Tibial artery (tissue), 4 donors: Measurements from ENCODE around the gene ZNF20.

ENCODE experiments used
- DNase-seq, 2 donors: peaks; one replicate each; pipeline ENCODE4 v3.0.0-alpha.2; 2019
- H3K27ac ChIP-seq, 2 donors: fragments of 200-600 bp; sonication (generic) in 1 of 2; 1 replicate in 1 of 2; 2 replicates in 1 of 2; pipeline ENCODE4 v1.5.1; 2018 to 2019; ENCODE audit warnings: mild to moderate bottlenecking in 1 of 2
- H3K27me3 ChIP-seq, 2 donors: fragments of 200-600 bp; sonication (generic) in 1 of 2; one replicate each; pipeline versions ENCODE4 v1.5.1 to v1.6.0; 2016 to 2019
- H3K36me3 ChIP-seq, 3 donors: fragments of 200-600 bp; sonication (generic) in 2 of 3; one replicate each; pipeline ENCODE4 v1.5.1; 2016 to 2019; ENCODE audit warnings: mild to moderate bottlenecking in 2 of 3
- H3K4me1 ChIP-seq, 4 donors: fragments of 200-600 bp; sonication (generic) in 2 of 4; 1 replicate in 3 of 4; 2 replicates in 1 of 4; pipeline ENCODE4 v1.5.1; 2016 to 2019
- H3K4me3 ChIP-seq, 2 donors: fragments of 200-600 bp; sonication (generic) in 1 of 2; 1 replicate in 1 of 2; 2 replicates in 1 of 2; pipeline ENCODE4 v1.5.1; 2018 to 2019; ENCODE audit warnings: mild to moderate bottlenecking in 2 of 2
- H3K9me3 ChIP-seq, 3 donors: fragments of 200-600 bp; sonication (generic) in 1 of 3; one replicate each; pipeline ENCODE4 v1.5.1; 2016 to 2019
- CTCF ChIP-seq, 2 experiments: fragments of 200-600 bp in 1 of 2; fragments of 450-650 bp in 1 of 2; IDR thresholded peaks; one replicate each; pipeline ENCODE4 v1.5.1; 2017 to 2019; ENCODE audit warnings: antibody characterized with exemption in 2 of 2, mild to moderate bottlenecking in 1 of 2, moderate library complexity in 1 of 2
- intact Hi-C: fragments of 100-400 bp; cut with DNase I; formaldehyde crosslinking; loops from one replicate; pipeline ENCODE4 v1.15.0; 2023; ENCODE audit warnings: low total_unique reads

Gene ZNF20

GRCh38 chr19:12155324-12155860 lies 15.2 kb upstream of the ZNF20 start:
- peak overlapping the region; percentile 86 to 91 for H3K27ac ChIP-seq
- no peaks in the 10 kb centered on the region for H3K9me3 ChIP-seq
- H3K36me3 ChIP-seq = peaks cover 0 to 9% (median 0%) of the 10 kb centered on the region in 3 donors
- DNase-seq = no peak
- peaks cover 0 to 13% (median 5%) of the 10 kb centered on the region in 4 donors for H3K4me1 ChIP-seq
- intact Hi-C loops = no loop called here
- no peaks in the 10 kb centered on the region for H3K27me3 ChIP-seq
- H3K4me3 ChIP-seq = peak overlapping the region; percentile 85 to 87
- TF ChIP-seq CTCF (IDR thresholded peaks at IDR 0.05) = no peak

GRCh38 chr19:12145348-12145747 lies 5.2 kb upstream of the ZNF20 start:
- TF ChIP-seq CTCF (IDR thresholded peaks at IDR 0.05) = no peak
- H3K27me3 ChIP-seq = no peaks in the 10 kb centered on the region
- peaks cover 0 to 11% (median 6%) of the 10 kb centered on the region in 4 donors for H3K4me1 ChIP-seq
- peaks cover 18 to 39% (median 32%) of the 10 kb centered on the region in 3 donors for H3K36me3 ChIP-seq
- no peaks in the 10 kb centered on the region for H3K9me3 ChIP-seq
- no peak overlapping the region for H3K4me3 ChIP-seq
- no peak overlapping the region for H3K27ac ChIP-seq
- intact Hi-C loops = no loop called here
- no peak for DNase-seq

GRCh38 chr19:12141405-12141736 lies 1.2 kb upstream of the ZNF20 start:
- intact Hi-C loops = loop anchor here (2.0 to 5.0 kb wide), 3 partner anchors 79 to 344 kb away; partner anchors contain the start of genes ZNF491, ZNF763 and ZNF844

GRCh38 chr19:12140545-12141404 lies 625 bp upstream of the ZNF20 start:
- Histone ChIP-seq H3K4me3 (peak overlapping the region; percentile 65 to 87), H3K36me3 (peaks cover 17 to 34% (median 27%) of the 10 kb centered on the region in 3 donors), H3K4me1 (peaks cover 0 to 24% (median 15%) of the 10 kb centered on the region in 4 donors), H3K27ac (peak overlapping the region in 1 of 2 donors; percentile 90), H3K9me3 (peaks cover 0 to 4% (median 0%) of the 10 kb centered on the region in 3 donors), H3K27me3 (no peaks in the 10 kb centered on the region)
- DNase-seq = peak; percentile 84 to 89
- intact Hi-C loops = loop anchor here (2.0 to 5.0 kb wide), 3 partner anchors 78 to 343 kb away; partner anchors contain the start of genes ZNF491, ZNF763 and ZNF844
- peak; percentile 94 to 97 for TF ChIP-seq CTCF (IDR thresholded peaks at IDR 0.05)

More at GRCh38 chr19:12141405-12141736, 1.2 kb upstream of the ZNF20 start:
- TF ChIP-seq CTCF (IDR thresholded peaks at IDR 0.05) = no peak
- DNase-seq = no peak
- no peaks in the 10 kb centered on the region for H3K27me3 ChIP-seq
- no peak overlapping the region for H3K27ac ChIP-seq
- no peak overlapping the region for H3K4me3 ChIP-seq
- peaks cover 0 to 24% (median 15%) of the 10 kb centered on the region in 4 donors for H3K4me1 ChIP-seq
- H3K36me3 ChIP-seq = peaks cover 17 to 34% (median 27%) of the 10 kb centered on the region in 3 donors
- H3K9me3 ChIP-seq = peaks cover 0 to under 1% (median 0%) of the 10 kb centered on the region in 3 donors

GRCh38 chr19:12139269-12139668 lies 881 bp downstream of the ZNF20 start:
- peaks cover 0 to 5% (median 0%) of the 10 kb centered on the region in 3 donors for H3K9me3 ChIP-seq
- H3K36me3 ChIP-seq = peaks cover 22 to 36% (median 28%) of the 10 kb centered on the region in 3 donors
- no peak for TF ChIP-seq CTCF (IDR thresholded peaks at IDR 0.05)
- no peaks in the 10 kb centered on the region for H3K27me3 ChIP-seq
- DNase-seq = no peak
- H3K4me3 ChIP-seq = peak overlapping the region; percentile 65 to 87
- intact Hi-C loops = loop anchor here (5.0 kb wide), 1 partner anchor 47 kb away; no protein-coding TSS in a partner anchor
- peaks cover 0 to 24% (median 15%) of the 10 kb centered on the region in 4 donors for H3K4me1 ChIP-seq
- peak overlapping the region; percentile 83 to 90 for H3K27ac ChIP-seq
